GM23248 (cell line): ENCODE data around the gene CNN1.

Experiments
- EZH2 ChIP-seq: fragments of 200-600 bp; sonication (generic); IDR thresholded peaks from 2 replicates; pipeline ENCODE4 v1.6.1; 2018; ENCODE audit warnings: antibody characterized with exemption, mild to moderate bottlenecking; ENCODE audit not compliant: insufficient read depth, poor library complexity, severe bottlenecking
- EZH2phosphoT487 ChIP-seq: fragments of 200-600 bp; sonication (generic); IDR thresholded peaks from 2 replicates; pipeline ENCODE4 v1.6.1; 2018; ENCODE audit warnings: antibody characterized with exemption, moderate library complexity, mild to moderate bottlenecking, low read depth; ENCODE audit not compliant: insufficient read depth

GRCh38 chr19:11566164-11566563 lies 27.5 kb downstream of the CNN1 start:
- no peak for TF ChIP-seq EZH2
- TF ChIP-seq EZH2phosphoT487: no peak
